ENCODE results near the gene GTF3C4. TPM values are rescaled to one million over a fixed set of nuclear protein-coding genes. Genes with fewer than 3 reads are reported as not detected.
"Not testable (repeated sequence)": the region's sequence is repeated elsewhere in the genome, so short reads cannot be mapped to it uniquely, and the experiment has no call there.

The GTF3C4 gene
- total and polyA plus RNA-seq, 2 experiments from 2014 or later: 4.9 to 13.0 TPM

- Histone ChIP-seq H3K9ac (no peak overlapping the region), H3K4me3 (no peak overlapping the region), H3K27me3 (replicated peaks; ENCODE audit: insufficient read depth) (peaks cover 27% of the 10 kb centered on the region), H2AFZ (no peak overlapping the region), H3K27ac (no peak overlapping the region), H3K9me3 (ENCODE audit: low read depth) (no peaks in the 10 kb centered on the region), H3F3A (ENCODE audit: insufficient read depth) (no peaks in the 10 kb centered on the region), H3K36me3 (ENCODE audit: low read depth) (no peaks in the 10 kb centered on the region), H3K4me2 (ENCODE audit: unreplicated experiment) (no peak overlapping the region), H4K20me1 (ENCODE audit: insufficient read depth) (no peaks in the 10 kb centered on the region), H3K4me1 (ENCODE audit: insufficient read depth) (no peaks in the 10 kb centered on the region), H3K9me2 (ENCODE audit: insufficient read depth) (no peaks in the 10 kb centered on the region), H3K79me2 (ENCODE audit: insufficient read depth) (no peaks in the 10 kb centered on the region)
- in situ Hi-C loops (cut with MboI): no loop called here
- WGBS, 2 experiments (ENCODE audit: low coverage in 1 of 2, low lambda C conversion rate in 2 of 2, missing lambda C conversion rate in 2 of 2): 27 to 37% methylated on average over 4 of the region's 4 CpGs
- DNase-seq: no peak
- TF ChIP-seq EZH2phosphoT487 (IDR thresholded peaks at IDR 0.05; ENCODE audit: insufficient read depth, low read depth): no peak
- TF ChIP-seq EZH2 (IDR thresholded peaks at IDR 0.05; ENCODE audit: insufficient read depth, poor library complexity, severe bottlenecking): no peak
These were observed 45.7 kb downstream of the GTF3C4 start for GRCh38 chr9:132716007-132716406.

- Histone ChIP-seq H3K4me1 (ENCODE audit: insufficient read depth) (no peaks in the 10 kb centered on the region), H4K20me1 (ENCODE audit: insufficient read depth) (no peaks in the 10 kb centered on the region), H3K9ac (no peak overlapping the region), H3K9me3 (ENCODE audit: low read depth) (no peaks in the 10 kb centered on the region), H3K36me3 (ENCODE audit: low read depth) (no peaks in the 10 kb centered on the region), H3K27me3 (replicated peaks; ENCODE audit: insufficient read depth) (peaks cover 27% of the 10 kb centered on the region), H3K4me3 (no peak overlapping the region), H2AFZ (no peak overlapping the region), H3K9me2 (ENCODE audit: insufficient read depth) (no peaks in the 10 kb centered on the region), H3F3A (ENCODE audit: insufficient read depth) (no peaks in the 10 kb centered on the region), H3K79me2 (ENCODE audit: insufficient read depth) (no peaks in the 10 kb centered on the region), H3K4me2 (ENCODE audit: unreplicated experiment) (no peak overlapping the region), H3K27ac (no peak overlapping the region)
- 44 to 51% methylated on average over 13 of the region's 13 CpGs for WGBS, 2 experiments (ENCODE audit: low coverage in 1 of 2, low lambda C conversion rate in 2 of 2, missing lambda C conversion rate in 2 of 2)
- no peak for DNase-seq
- in situ Hi-C loops (cut with MboI): no loop called here
- no peak for TF ChIP-seq EZH2phosphoT487 (IDR thresholded peaks at IDR 0.05; ENCODE audit: insufficient read depth, low read depth)
- no peak for TF ChIP-seq EZH2 (IDR thresholded peaks at IDR 0.05; ENCODE audit: insufficient read depth, poor library complexity, severe bottlenecking)
These were observed 47.2 kb downstream of the GTF3C4 start for GRCh38 chr9:132717326-132717945.

GRCh38 chr9:132718381-132718928, 48.2 kb downstream of the GTF3C4 start:
- in situ Hi-C loops (cut with MboI); H3K9ac ChIP-seq; DNase-seq; H3K4me3 ChIP-seq; H3K79me2 ChIP-seq (ENCODE audit: insufficient read depth); H4K20me1 ChIP-seq (ENCODE audit: insufficient read depth); H3K4me2 ChIP-seq (ENCODE audit: unreplicated experiment); H2AFZ ChIP-seq; H3K9me2 ChIP-seq (ENCODE audit: insufficient read depth); H3F3A ChIP-seq (ENCODE audit: insufficient read depth); H3K4me1 ChIP-seq (ENCODE audit: insufficient read depth); H3K36me3 ChIP-seq (ENCODE audit: low read depth); H3K9me3 ChIP-seq (ENCODE audit: low read depth); H3K27ac ChIP-seq: not testable (repeated sequence)
- H3K27me3 ChIP-seq (replicated peaks; ENCODE audit: insufficient read depth): peaks cover 27% of the 10 kb centered on the region
- WGBS, 2 experiments (ENCODE audit: low coverage in 1 of 2, low lambda C conversion rate in 2 of 2, missing lambda C conversion rate in 2 of 2): 54 to 55% methylated on average over 8 of the region's 8 CpGs

- DNase-seq: no peak
- no peak overlapping the region for H3K4me3 ChIP-seq
- in situ Hi-C loops (cut with MboI): no loop called here
- H3K27me3 ChIP-seq (replicated peaks; ENCODE audit: insufficient read depth): peaks cover 27% of the 10 kb centered on the region
- H3K36me3 ChIP-seq (ENCODE audit: low read depth): no peaks in the 10 kb centered on the region
- H3K9me3 ChIP-seq (ENCODE audit: low read depth): no peaks in the 10 kb centered on the region
- no peak for TF ChIP-seq EZH2 (IDR thresholded peaks at IDR 0.05; ENCODE audit: insufficient read depth, poor library complexity, severe bottlenecking)
- H2AFZ ChIP-seq: no peak overlapping the region
- 59 to 60% methylated on average over 12 of the region's 12 CpGs for WGBS, 2 experiments (ENCODE audit: low coverage in 1 of 2, low lambda C conversion rate in 2 of 2, missing lambda C conversion rate in 2 of 2)
- H3K27ac ChIP-seq: no peak overlapping the region
- H3K4me1 ChIP-seq (ENCODE audit: insufficient read depth): no peaks in the 10 kb centered on the region
- no peaks in the 10 kb centered on the region for H3F3A ChIP-seq (ENCODE audit: insufficient read depth)
- no peaks in the 10 kb centered on the region for H4K20me1 ChIP-seq (ENCODE audit: insufficient read depth)
- no peaks in the 10 kb centered on the region for H3K79me2 ChIP-seq (ENCODE audit: insufficient read depth)
- no peak overlapping the region for H3K4me2 ChIP-seq (ENCODE audit: unreplicated experiment)
- no peak overlapping the region for H3K9ac ChIP-seq
- no peaks in the 10 kb centered on the region for H3K9me2 ChIP-seq (ENCODE audit: insufficient read depth)
These were observed 51.4 kb downstream of the GTF3C4 start for GRCh38 chr9:132721661-132722060.

Measured in GM23248 (cell line).